Measurements from ENCODE around the gene ACTG2. TPM values are rescaled to one million over a fixed set of nuclear protein-coding genes. Genes with fewer than 3 reads are reported as not detected.
A peak's percentile ranks its signal among the peaks of the same experiment; 100 is the strongest.

Gene ACTG2
- total RNA-seq, 3 donors from 2014 or later (not counting 1 experiment from before 2014, with no cell fraction given) = not detected

DNA sequence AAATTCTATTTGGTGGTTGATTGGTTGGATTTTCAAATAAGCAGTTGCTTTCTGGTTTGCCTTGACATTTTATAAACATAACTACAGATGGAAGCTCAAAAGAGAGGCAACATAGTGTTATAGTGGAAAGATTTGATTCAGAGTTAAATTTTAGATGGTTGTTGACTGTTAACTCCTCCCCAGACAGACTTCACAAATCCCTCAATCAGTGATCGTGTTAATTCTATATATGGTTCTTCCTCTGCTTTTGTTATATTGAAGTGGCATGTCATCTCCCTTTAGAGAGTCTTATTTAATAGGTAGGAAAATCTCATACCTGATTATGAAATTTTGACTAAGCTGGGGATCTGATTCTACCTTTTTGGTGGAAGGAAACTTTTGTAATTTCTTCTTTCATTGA lies 53.4 kb downstream of the ACTG2 start:
- ATAC-seq (no peak), DNase-seq (no peak)
- no peaks in the 10 kb centered on the region for H3K27me3 Mint-ChIP-seq (ENCODE audit: low read depth in 2 of 2)
- Histone ChIP-seq H3K36me3 (ENCODE audit: control insufficient read depth, insufficient read depth, low read length) (peaks cover 53% of the 10 kb centered on the region), H3K27ac (ENCODE audit: low read length) (no peak overlapping the region), H3K4me3 (ENCODE audit: low read length) (no peak overlapping the region), H3K4me1 (ENCODE audit: control insufficient read depth, insufficient read depth, low read length) (peaks cover 7% of the 10 kb centered on the region), H3K27me3 (ENCODE audit: control insufficient read depth, insufficient read depth, low read length) (no peaks in the 10 kb centered on the region), H3K9me3 (ENCODE audit: control insufficient read depth, insufficient read depth, low read length) (no peaks in the 10 kb centered on the region)
- peak overlapping the region in 1 of 2 donors; percentile 22 for H3K27ac Mint-ChIP-seq
- H3K4me3 Mint-ChIP-seq = no peak overlapping the region
- no peaks in the 10 kb centered on the region for H3K9me3 Mint-ChIP-seq
- H3K36me3 Mint-ChIP-seq = peaks cover 15% of the 10 kb centered on the region
- WGBS (ENCODE audit: insufficient coverage) = no CpG with 5 or more reads among the region's 1 CpG
- H3K4me1 Mint-ChIP-seq = peaks cover 36% of the 10 kb centered on the region in 2 donors
- intact Hi-C loops (cut with micrococcal nuclease) = no loop called here
- TF ChIP-seq, protein P1, sequence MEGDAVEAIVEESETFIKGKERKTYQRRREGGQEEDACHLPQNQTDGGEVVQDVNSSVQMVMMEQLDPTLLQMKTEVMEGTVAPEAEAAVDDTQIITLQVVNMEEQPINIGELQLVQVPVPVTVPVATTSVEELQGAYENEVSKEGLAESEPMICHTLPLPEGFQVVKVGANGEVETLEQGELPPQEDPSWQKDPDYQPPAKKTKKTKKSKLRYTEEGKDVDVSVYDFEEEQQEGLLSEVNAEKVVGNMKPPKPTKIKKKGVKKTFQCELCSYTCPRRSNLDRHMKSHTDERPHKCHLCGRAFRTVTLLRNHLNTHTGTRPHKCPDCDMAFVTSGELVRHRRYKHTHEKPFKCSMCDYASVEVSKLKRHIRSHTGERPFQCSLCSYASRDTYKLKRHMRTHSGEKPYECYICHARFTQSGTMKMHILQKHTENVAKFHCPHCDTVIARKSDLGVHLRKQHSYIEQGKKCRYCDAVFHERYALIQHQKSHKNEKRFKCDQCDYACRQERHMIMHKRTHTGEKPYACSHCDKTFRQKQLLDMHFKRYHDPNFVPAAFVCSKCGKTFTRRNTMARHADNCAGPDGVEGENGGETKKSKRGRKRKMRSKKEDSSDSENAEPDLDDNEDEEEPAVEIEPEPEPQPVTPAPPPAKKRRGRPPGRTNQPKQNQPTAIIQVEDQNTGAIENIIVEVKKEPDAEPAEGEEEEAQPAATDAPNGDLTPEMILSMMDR (IDR thresholded peaks at IDR 0.05) = no peak

DNA sequence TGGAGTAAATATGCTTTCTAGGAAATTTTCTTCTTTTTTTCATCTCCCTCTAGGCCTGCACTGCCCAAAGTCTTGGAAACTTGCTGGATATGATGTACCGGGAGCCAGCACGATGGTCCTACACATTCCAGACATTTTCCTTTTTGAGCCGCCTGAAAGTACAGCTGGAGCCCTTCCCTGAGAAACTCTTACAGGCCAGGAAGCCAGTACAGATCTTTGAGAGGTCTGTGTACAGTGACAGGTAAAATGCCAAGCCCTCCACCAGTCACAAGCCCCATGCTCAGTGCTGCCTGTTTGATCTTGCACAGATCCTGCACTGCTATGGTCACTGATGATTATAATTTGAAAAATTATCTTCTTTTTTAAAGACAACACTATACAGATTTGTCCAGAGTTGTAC lies 53.9 kb downstream of the ACTG2 start:
- TF ChIP-seq, protein P1 (IDR thresholded peaks at IDR 0.05) = no peak
- no peaks in the 10 kb centered on the region for H3K27me3 ChIP-seq (ENCODE audit: control insufficient read depth, insufficient read depth, low read length)
- Mint-ChIP-seq H3K9me3 (no peaks in the 10 kb centered on the region), H3K36me3 (peaks cover 20% of the 10 kb centered on the region), H3K27ac (peak overlapping the region in 1 of 2 donors; percentile 22), H3K27me3 (ENCODE audit: low read depth in 2 of 2) (no peaks in the 10 kb centered on the region), H3K4me1 (peaks cover 31 to 41% of the 10 kb centered on the region in 2 donors), H3K4me3 (no peak overlapping the region)
- peaks cover 7% of the 10 kb centered on the region for H3K4me1 ChIP-seq (ENCODE audit: control insufficient read depth, insufficient read depth, low read length)
- intact Hi-C loops (cut with micrococcal nuclease) = no loop called here
- H3K27ac ChIP-seq (ENCODE audit: low read length) = no peak overlapping the region
- H3K36me3 ChIP-seq (ENCODE audit: control insufficient read depth, insufficient read depth, low read length) = peaks cover 57% of the 10 kb centered on the region
- WGBS (ENCODE audit: insufficient coverage) = 98% methylated on average over 3 of the region's 3 CpGs
- DNase-seq (no peak), ATAC-seq (no peak)
- no peaks in the 10 kb centered on the region for H3K9me3 ChIP-seq (ENCODE audit: control insufficient read depth, insufficient read depth, low read length)
- H3K4me3 ChIP-seq (ENCODE audit: low read length) = no peak overlapping the region

DNA sequence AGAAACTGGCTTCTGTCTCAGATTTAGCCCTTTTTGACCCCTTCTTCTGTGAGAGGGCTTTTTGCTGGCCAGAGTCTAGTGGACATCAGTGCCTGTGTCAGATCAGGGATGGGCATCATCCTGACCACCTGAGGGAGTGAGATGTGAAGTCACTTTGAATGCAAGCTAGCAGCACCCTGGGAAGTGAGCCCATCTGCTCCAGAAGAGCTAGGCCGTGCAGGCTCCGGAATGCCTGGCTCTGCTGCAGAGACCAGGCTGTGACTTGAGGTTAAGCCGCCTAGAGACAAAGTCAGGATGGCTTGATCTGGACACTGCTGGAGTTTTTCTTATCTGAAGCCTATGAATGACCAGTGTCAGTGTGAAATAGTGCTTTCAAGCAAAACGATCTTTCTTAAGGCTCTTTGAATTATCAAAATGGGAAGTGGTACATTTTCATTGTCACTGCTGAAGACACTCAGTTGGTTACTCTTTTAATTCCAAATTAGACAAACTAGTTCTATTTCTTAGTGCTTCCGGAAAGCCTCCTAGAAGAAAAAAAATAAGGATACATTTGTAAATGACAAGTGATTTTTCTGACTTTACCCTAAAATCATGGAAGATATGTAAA lies 54.7 kb downstream of the ACTG2 start:
- H3K4me3 ChIP-seq (ENCODE audit: low read length) = no peak overlapping the region
- Mint-ChIP-seq H3K9me3 (no peaks in the 10 kb centered on the region), H3K36me3 (peaks cover 28% of the 10 kb centered on the region), H3K27me3 (ENCODE audit: low read depth in 2 of 2) (no peaks in the 10 kb centered on the region), H3K27ac (no peak overlapping the region), H3K4me1 (peaks cover 29 to 48% of the 10 kb centered on the region in 2 donors), H3K4me3 (no peak overlapping the region)
- DNase-seq (no peak), ATAC-seq (no peak)
- peaks cover 7% of the 10 kb centered on the region for H3K4me1 ChIP-seq (ENCODE audit: control insufficient read depth, insufficient read depth, low read length)
- no peak overlapping the region for H3K27ac ChIP-seq (ENCODE audit: low read length)
- 84% methylated on average over 4 of the region's 5 CpGs for WGBS (ENCODE audit: insufficient coverage)
- intact Hi-C loops (cut with micrococcal nuclease) = no loop called here
- peaks cover 63% of the 10 kb centered on the region for H3K36me3 ChIP-seq (ENCODE audit: control insufficient read depth, insufficient read depth, low read length)
- H3K9me3 ChIP-seq (ENCODE audit: control insufficient read depth, insufficient read depth, low read length) = no peaks in the 10 kb centered on the region
- H3K27me3 ChIP-seq (ENCODE audit: control insufficient read depth, insufficient read depth, low read length) = no peaks in the 10 kb centered on the region
- TF ChIP-seq, protein P1 (IDR thresholded peaks at IDR 0.05) = no peak

DNA sequence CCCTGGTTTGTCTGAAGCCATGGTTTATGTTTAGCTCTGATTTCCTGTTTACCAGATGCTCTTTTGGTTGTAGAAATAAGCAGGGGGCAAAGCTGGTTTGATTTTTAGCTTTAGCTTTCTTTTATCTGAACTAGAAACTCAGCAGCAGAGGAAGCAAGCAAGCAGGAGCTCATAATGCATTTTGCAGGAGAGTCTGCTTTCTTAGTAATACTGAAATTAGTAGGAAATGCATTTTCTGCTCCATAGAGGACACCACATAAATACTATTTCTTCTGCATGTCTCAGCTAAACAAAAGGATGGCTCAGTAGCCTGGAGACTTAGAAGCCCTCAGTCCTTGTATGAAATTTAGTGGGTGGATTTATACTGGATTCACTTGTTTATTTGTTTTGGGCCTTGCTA lies 57.0 kb downstream of the ACTG2 start:
- peaks cover 22 to 41% of the 10 kb centered on the region in 2 donors for H3K4me1 Mint-ChIP-seq
- intact Hi-C loops (cut with micrococcal nuclease) = no loop called here
- H3K9me3 ChIP-seq (ENCODE audit: control insufficient read depth, insufficient read depth, low read length) = no peaks in the 10 kb centered on the region
- H3K4me3 ChIP-seq (ENCODE audit: low read length) = no peak overlapping the region
- H3K27ac Mint-ChIP-seq = no peak overlapping the region
- no peak overlapping the region for H3K4me3 Mint-ChIP-seq
- H3K27me3 Mint-ChIP-seq (ENCODE audit: low read depth in 2 of 2) = no peaks in the 10 kb centered on the region
- no peak for ATAC-seq
- no peak overlapping the region for H3K27ac ChIP-seq (ENCODE audit: low read length)
- H3K36me3 ChIP-seq (ENCODE audit: control insufficient read depth, insufficient read depth, low read length) = peaks cover 73% of the 10 kb centered on the region
- no peaks in the 10 kb centered on the region for H3K9me3 Mint-ChIP-seq
- TF ChIP-seq, protein P1 (IDR thresholded peaks at IDR 0.05) = no peak
- H3K36me3 Mint-ChIP-seq = peaks cover 28% of the 10 kb centered on the region
- no peak for DNase-seq
- H3K4me1 ChIP-seq (ENCODE audit: control insufficient read depth, insufficient read depth, low read length) = peaks cover 7% of the 10 kb centered on the region
- no peaks in the 10 kb centered on the region for H3K27me3 ChIP-seq (ENCODE audit: control insufficient read depth, insufficient read depth, low read length)
